NCI-H524 treated with DMSO at 0.1 percent for 48 hours (cell line): ENCODE data around the gene SLIT1.
A peak's percentile ranks its signal among the peaks of the same experiment; 100 is the strongest.
"Not testable (repeated sequence)": the region's sequence is repeated elsewhere in the genome, so short reads cannot be mapped to it uniquely, and the experiment has no call there.

Experiments used
- DNase-seq: peaks from one replicate; lab custom pipeline; 2025; lab: John Stamatoyannopoulos, UW

SLIT1 gene

GRCh38 chr10:97042716-97043562, 142.8 kb downstream of the SLIT1 start:
- DNase-seq = no peak

- DNase-seq = no peak
These were observed 143.7 kb downstream of the SLIT1 start for GRCh38 chr10:97042081-97042480.

GRCh38 chr10:97040706-97041105, 145.1 kb downstream of the SLIT1 start:
- DNase-seq = no peak

- no peak for DNase-seq
These were observed 145.5 kb downstream of the SLIT1 start for GRCh38 chr10:97040248-97040584.

DNA sequence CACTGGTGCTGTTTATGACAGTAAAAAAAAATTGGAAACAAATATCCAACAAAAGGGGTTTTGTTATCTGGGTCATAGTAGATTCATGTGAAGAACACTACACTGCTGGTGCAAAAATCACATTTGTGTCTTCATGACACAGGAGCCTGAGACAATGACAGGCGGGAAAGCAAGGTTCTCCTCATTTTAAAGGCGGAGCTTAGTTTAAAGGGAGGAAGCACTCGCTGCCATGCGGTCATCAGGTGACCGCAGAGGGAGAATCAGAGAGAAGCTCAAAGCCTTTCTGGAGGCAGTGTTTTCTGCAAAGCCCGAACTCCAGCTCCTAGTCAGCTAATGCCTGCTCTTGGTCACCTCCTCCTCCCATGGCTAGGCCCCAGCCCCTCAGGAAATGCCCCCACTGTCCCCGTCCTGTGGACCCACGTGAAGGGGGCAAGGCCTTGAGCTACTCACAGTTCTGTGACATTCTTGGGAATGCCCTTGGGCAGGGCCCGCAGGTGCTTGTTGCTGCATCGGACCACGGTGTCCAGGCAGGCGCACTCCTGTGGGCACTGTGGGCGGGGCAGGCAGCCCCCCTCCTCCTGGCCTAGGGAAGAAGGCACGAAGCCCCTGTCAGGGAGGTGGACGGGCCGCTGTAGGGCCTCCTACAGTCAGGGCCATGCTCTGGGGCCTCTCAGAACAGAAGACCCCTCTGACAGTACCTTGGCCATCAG, 146.1 kb downstream of the SLIT1 start:
- DNase-seq = no peak

GRCh38 chr10:97038688-97039087, 147.1 kb downstream of the SLIT1 start:
- DNase-seq = no peak

DNA sequence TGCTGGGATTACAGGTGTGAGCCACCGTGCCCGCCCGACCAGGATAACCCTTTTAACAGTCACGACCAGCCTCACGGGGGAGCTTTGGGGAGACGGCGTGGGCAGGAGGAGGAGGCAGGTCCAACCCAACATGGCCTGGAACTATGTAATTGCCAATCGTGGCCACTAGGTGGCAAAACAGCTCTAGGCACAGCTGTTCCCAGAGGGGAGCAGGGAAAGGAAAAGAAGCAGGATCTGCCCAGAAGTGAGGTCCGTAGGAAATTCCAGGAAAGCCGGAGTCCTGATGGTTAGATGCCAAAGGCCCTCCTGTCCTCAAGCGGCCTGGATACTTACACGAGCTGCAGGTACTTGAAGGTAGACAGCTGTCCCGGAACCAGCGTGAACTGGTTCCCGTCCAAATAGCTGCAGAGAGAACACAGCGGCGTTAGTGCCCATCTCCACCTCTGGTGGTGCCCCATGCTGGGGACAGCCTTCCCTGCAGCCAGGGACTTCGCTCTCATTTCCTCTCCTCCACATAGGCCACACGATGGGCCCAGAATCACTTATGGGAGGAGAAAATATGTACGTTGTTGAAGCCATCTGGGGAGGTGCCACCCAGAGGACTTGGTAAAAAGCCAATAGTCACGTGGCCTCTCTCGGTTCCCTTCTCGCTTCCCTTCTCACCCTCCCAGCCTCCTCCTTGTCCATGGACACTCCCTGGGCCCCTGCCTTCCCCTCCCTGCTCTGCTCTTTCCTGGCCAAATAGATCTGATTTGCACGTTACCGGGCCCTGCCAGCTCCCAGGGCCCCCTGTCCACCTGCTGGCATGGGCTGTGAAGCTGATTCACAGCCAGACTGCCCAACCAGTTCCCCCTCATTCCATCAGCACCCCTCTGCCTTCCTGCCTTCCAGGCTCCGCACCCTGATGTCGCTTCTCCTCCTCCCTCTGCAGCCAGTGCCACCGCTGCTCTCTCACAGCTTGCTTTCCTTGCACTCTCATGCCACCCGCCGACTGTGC, 148.1 kb downstream of the SLIT1 start:
- peak; percentile 6 for DNase-seq

DNA sequence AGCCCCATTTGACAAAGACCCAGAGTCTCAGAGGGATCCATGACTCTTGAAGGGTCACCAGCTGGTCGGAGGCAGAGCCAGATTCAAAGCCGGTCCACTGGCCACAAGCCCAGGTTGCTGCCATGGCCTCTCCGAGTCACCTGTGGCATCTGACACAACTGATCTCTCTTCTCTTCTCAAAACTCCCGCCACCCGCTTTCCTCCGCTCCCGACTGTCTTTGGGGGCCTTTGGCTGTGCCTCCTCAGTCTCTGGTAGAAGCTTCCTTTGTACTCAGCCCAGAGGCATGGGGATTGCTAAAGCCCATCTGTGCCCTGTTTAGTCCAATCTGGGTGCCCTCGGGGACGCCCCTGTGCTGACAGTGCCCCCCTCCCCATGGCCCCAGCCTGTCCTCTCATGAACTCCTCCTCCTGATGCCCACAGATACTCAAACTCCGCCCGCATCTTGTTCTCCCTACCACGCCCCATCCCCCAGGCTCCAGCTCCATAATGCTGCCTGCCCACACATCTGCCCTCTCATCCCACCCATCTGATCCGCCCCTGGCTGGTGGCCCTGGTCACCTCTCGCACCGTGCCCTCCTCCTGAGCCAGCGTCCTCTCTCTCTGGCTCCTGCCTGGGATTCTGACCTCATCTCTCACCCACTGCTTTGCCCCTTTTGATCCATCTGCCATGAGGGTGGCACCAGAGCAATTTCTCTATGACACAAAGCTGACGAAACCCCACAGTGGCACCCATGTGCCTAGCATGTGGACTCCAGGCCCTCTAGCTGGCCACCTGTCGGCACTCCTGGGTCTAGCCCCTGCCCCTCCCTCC, 150.6 kb downstream of the SLIT1 start:
- DNase-seq = no peak

- no peak for DNase-seq
These were observed 151.5 kb downstream of the SLIT1 start for GRCh38 chr10:97034301-97034700.

DNA sequence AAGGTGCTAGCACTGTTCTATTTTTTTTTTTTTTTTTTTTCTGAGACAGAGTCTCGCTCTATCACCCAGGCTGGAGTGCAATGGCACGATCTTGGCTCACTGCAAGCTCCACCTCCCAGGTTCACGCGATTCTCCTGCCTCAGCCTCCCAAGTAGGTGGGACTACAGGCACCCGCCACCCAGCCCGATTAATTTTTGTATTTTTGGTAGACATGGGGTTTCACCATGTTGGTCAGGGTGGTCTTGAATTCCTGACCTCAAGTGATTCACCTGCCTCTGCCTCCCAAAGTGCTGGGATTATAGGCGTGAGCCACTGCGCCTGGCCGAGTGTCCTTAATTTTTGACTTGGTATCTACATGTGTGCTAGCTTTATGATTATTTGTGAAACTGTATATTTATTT, 151.9 kb downstream of the SLIT1 start:
- not testable (repeated sequence) for DNase-seq

GRCh38 chr10:97032624-97033023, 153.1 kb downstream of the SLIT1 start:
- DNase-seq = no peak

DNA sequence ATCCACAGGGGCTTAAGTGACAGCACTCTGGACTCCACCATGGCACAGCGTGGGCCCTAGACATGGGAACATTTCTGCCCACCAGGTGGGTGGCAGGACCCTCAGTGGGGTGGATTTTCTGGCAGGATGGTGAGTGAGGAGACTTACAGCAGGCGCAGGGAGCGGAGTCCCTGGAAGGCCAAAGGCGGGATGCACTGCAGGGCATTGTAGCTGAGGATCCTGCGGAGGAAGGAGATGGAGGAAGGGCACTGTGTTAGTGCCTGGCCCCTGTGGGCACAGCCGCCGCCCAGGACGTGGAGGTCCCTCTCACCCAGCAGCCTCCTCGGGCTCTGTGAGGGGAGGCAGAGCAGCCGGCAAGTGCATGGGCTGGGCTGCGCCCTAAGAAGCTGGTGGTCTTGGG, 154.3 kb downstream of the SLIT1 start:
- DNase-seq = no peak

GRCh38 chr10:97030894-97031293, 154.9 kb downstream of the SLIT1 start:
- no peak for DNase-seq

- no peak for DNase-seq
These were observed 156.5 kb downstream of the SLIT1 start for GRCh38 chr10:97029271-97029670.

DNA sequence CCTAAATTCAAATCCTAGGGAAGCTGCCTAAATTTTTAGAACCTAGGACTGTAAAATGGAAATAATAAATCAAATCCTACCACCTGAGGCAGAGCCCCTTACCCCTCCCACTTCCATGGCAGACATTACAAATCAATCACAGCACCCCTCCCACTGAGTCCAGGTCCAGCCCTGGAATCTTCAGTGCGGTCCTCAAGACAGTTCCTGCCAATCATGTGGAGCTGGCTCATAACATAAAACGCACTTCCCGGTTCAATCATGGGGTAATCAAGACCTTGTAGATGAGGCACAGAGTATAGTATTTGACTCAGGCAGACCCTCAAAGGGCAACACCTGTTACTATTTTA, 157.0 kb downstream of the SLIT1 start:
- DNase-seq = no peak

- no peak for DNase-seq
These were observed 157.5 kb downstream of the SLIT1 start for GRCh38 chr10:97028126-97028831.

- no peak for DNase-seq
These were observed 160.0 kb downstream of the SLIT1 start for GRCh38 chr10:97025613-97026242.

DNA sequence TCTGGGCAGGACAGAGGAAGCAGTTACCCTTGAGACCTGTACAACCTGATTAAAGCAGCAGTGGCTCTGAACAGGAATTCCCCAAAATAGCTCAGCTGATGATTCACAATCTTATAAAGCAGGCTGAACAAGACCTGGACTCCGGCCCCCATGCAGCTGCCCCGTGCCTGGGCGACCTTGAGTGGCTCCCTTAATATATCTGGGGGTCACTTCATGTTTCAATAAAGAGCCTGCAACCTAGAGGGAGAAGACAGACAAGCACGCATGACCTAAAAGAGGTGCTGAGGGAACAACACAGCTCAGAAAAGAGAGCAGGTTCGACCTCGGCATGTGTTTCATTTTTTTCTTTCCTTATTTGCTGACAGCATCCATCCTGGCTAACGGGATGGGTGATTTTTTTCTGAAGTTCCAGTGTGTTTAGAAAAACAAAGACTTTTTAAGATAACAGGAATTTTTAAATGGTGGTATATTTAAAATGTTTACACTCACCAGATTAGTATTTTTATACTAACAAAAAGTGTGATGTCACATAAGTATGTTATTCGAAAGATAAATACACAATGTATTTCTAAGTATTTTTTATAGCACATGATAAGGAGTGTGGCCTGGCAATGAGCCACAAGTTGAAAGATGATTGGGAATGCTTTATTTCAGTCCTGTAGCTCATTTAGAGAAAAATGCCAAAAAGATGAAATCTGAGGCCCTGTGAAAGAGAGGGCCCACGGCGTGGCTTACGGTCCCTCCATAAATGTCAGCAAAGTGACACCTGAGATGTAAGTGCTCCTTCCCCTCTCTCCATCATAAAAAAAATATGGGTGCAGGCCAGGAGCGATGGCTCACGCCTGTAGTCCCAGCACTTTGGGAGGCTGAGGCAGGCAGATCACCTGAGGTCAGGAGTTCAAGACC, 161.3 kb downstream of the SLIT1 start:
- no peak for DNase-seq

DNA sequence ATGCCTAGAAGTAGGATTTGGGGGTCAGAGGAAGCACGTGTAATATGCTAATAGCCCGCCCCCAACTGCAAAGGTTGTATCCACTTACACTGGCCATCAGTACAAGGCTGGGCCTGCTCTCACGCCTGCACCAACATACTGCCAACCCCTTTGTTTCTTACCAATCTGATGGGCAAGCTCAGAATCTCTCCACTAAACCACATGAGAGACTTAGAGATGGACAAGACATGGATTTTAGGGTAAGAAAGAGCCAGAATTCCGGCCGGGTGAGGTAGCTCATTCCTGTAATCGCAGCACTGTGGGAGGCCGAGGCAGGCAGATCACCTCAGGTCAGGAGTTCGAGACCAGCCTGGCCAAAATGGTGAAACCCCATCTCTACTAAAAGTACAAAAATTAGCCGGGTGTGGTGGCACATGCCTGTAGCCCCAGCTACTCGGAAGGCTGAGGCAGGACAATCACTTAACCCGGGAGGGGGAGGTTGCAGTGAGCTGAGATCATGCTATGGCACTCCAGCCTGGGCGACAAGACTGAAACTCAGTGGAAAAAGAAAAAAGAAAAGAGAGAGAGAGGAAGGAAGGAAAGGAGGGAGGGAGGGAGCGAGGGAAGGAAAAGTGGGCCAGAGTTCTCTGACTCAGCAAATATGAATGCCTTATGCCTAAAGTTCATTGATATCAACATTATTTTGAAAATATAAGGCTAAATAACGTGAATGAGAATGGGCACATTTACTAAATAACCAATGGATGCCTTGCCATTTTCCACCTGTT, 162.2 kb downstream of the SLIT1 start:
- DNase-seq = no peak
